K562 (cell line): Measurements from ENCODE around the gene SNX15.

ENCODE experiments used
- ASH1L ChIP-seq: fragments of 450-650 bp; IDR thresholded peaks from 2 replicates; pipeline ENCODE4 v1.6.1; 2018; ENCODE audit warnings: borderline replicate concordance, mild to moderate bottlenecking, low read depth; ENCODE audit not compliant: partially characterized antibody
- MAZ ChIP-seq, 2 experiments: fragments of 450-650 bp in 1 of 2; sonication (generic) in 1 of 2; formaldehyde crosslinking; IDR thresholded peaks in 1 of 2; conservative IDR thresholded peaks in 1 of 2; 2 replicates each; pipeline versions ENCODE4 v1.4.0 to v1.5.0; 2020; ENCODE audit warnings: mild to moderate bottlenecking in 1 of 2, missing genetic modification reagents in 1 of 2
- STAT5B ChIP-seq: fragments of 250-450 bp; sonication (Bioruptor Pico); IDR thresholded peaks from 2 replicates; pipeline ENCODE4 v1.8.0; 2021; ENCODE audit warnings: mild to moderate bottlenecking, inconsistent platforms

DNA sequence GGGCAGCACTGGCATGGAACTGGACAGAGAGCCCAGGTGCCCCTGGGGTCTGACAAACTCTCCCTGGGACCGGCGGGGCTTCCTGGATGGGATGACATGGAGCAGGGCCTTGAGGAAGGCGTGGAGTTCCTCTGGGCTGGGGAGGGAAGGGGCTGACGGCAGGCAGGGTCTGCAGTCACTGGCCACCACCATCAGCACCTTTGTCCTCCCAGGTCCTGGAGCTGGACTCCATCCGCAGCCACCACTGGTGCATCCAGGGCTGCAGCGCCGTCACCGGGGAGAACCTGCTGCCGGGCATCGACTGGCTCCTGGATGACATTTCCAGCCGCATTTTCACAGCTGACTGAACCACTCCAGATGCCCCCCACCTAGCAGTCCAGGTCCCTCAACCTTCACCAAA lies 5.7 kb upstream of the SNX15 start:
- TF ChIP-seq STAT5B (no peak), ASH1L (no peak), MAZ (CRISPR knock-in tag; conservative IDR thresholded peaks at IDR 0.05 in 1 of 2, IDR thresholded peaks at IDR 0.05 in 1 of 2) (no peak)
